HUES48 (cell line): ENCODE measurements around the gene TASP1.

Experiments
- H3K27ac ChIP-seq: one replicate; pipeline ENCODE4 v1.7.0; 2013; ENCODE audit warnings: low read depth, low read length, inconsistent platforms
- H3K27me3 ChIP-seq: 2 replicates; pipeline ENCODE4 v1.6.1; 2013; ENCODE audit warnings: mild to moderate bottlenecking, low read length; ENCODE audit not compliant: control insufficient read depth, insufficient read depth
- H3K36me3 ChIP-seq: 2 replicates; pipeline ENCODE4 v1.6.1; 2013; ENCODE audit warnings: low read length; ENCODE audit not compliant: control insufficient read depth, insufficient read depth
- H3K4me1 ChIP-seq: 2 replicates; pipeline ENCODE4 v1.6.1; 2013; ENCODE audit warnings: mild to moderate bottlenecking, low read length; ENCODE audit not compliant: control insufficient read depth, insufficient read depth
- H3K4me3 ChIP-seq: 2 replicates; pipeline ENCODE4 v1.5.1; 2013; ENCODE audit warnings: mild to moderate bottlenecking, low read depth, low read length
- H3K9ac ChIP-seq: 2 replicates; pipeline ENCODE4 v1.6.1; 2013; ENCODE audit warnings: mild to moderate bottlenecking, low read depth, low read length, moderate library complexity
- H3K9me3 ChIP-seq: 2 replicates; pipeline ENCODE4 v1.6.1; 2013; ENCODE audit warnings: low read length; ENCODE audit not compliant: control insufficient read depth, insufficient read depth

TASP1 gene

DNA sequence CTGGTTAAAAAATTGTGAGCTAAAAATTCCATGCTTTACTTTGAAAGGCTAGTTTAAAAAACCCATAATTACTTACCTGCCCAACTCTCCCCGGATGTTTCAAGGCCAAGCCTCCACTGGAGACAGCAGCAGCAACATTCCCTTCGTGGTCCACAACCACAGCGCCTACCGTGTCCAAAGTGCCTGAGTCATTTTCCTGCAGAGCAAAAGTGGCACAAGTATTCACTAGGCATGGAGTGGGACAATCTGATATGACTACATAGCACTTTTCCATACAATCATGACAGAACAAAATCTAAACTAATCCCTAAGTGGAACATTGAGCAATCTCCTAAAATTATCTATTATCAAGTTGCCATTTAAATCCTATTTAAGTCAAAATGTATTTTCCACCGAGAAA lies 104.8 kb downstream of the TASP1 start:
- no peaks in the 10 kb centered on the region for H3K27me3 ChIP-seq
- H3K9me3 ChIP-seq, result no peaks in the 10 kb centered on the region
- H3K9ac ChIP-seq, result no peak overlapping the region
- no peak overlapping the region for H3K4me3 ChIP-seq
- H3K4me1 ChIP-seq, result 0 out of 2 replicates have a peak, but pooled peaks cover 6% of the 10 kb centered on the region
- no peak overlapping the region for H3K27ac ChIP-seq
- H3K36me3 ChIP-seq, result 0 out of 2 replicates have a peak, but pooled peaks cover 6% of the 10 kb centered on the region

DNA sequence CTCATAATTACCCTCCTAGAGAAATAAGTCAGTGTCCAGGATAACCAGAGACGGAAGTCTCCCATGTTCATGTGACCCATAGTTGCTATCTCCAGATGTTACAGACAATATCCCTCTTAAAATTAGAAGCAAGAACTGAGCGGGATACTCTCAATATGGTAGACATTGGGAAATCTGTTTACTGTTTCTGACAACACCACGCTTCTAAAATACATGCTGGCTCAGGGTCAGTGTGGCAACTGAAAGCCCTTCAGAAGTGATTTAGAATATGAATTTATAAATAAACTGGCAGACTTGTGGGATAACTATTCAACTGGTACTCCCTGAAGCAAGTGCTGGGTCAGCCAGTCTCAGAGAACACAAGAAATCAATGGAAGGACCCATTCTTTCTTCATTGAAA lies 108.6 kb downstream of the TASP1 start:
- peaks cover 13% of the 10 kb centered on the region for H3K36me3 ChIP-seq
- H3K4me3 ChIP-seq, result no peak overlapping the region
- H3K9ac ChIP-seq, result no peak overlapping the region
- H3K4me1 ChIP-seq, result no peaks in the 10 kb centered on the region
- H3K27ac ChIP-seq, result no peak overlapping the region
- H3K9me3 ChIP-seq, result no peaks in the 10 kb centered on the region
- no peaks in the 10 kb centered on the region for H3K27me3 ChIP-seq

- peaks cover 12% of the 10 kb centered on the region for H3K36me3 ChIP-seq
- no peaks in the 10 kb centered on the region for H3K9me3 ChIP-seq
- no peaks in the 10 kb centered on the region for H3K27me3 ChIP-seq
- no peaks in the 10 kb centered on the region for H3K4me1 ChIP-seq
- H3K4me3 ChIP-seq, result no peak overlapping the region
- no peak overlapping the region for H3K9ac ChIP-seq
- no peak overlapping the region for H3K27ac ChIP-seq
These were observed 112.2 kb downstream of the TASP1 start for GRCh38 chr20:13526551-13526950.

GRCh38 chr20:13525225-13525940 lies 113.3 kb downstream of the TASP1 start:
- peaks cover 12% of the 10 kb centered on the region for H3K36me3 ChIP-seq

DNA sequence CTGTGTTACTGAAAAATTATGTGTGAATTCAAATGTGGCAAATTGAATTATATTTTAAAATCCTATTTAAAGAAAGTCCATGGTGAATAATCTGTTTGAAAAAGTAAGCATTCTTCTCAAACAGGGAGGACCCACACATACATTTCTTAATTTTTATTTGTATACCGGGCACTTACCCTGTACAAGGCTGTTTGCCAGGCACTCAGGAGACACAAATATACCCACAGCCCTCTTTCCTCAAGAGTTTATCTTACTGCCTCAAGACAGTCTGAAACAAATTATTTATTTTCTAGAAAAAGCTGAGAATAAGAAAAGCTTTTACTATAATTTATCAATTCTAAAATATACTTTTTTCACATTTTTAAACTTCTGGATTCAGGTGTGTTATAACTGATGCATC lies 114.4 kb downstream of the TASP1 start:
- no peak overlapping the region for H3K27ac ChIP-seq
- H3K27me3 ChIP-seq, result no peaks in the 10 kb centered on the region
- H3K4me3 ChIP-seq, result no peak overlapping the region
- no peaks in the 10 kb centered on the region for H3K4me1 ChIP-seq
- H3K9me3 ChIP-seq, result no peaks in the 10 kb centered on the region
- H3K36me3 ChIP-seq, result peaks cover 12% of the 10 kb centered on the region
- no peak overlapping the region for H3K9ac ChIP-seq

More at GRCh38 chr20:13525225-13525940, 113.3 kb downstream of the TASP1 start:
- Histone ChIP-seq H3K27ac (no peak overlapping the region), H3K27me3 (no peaks in the 10 kb centered on the region), H3K4me1 (no peaks in the 10 kb centered on the region), H3K9me3 (no peaks in the 10 kb centered on the region), H3K4me3 (no peak overlapping the region), H3K9ac (no peak overlapping the region)

DNA sequence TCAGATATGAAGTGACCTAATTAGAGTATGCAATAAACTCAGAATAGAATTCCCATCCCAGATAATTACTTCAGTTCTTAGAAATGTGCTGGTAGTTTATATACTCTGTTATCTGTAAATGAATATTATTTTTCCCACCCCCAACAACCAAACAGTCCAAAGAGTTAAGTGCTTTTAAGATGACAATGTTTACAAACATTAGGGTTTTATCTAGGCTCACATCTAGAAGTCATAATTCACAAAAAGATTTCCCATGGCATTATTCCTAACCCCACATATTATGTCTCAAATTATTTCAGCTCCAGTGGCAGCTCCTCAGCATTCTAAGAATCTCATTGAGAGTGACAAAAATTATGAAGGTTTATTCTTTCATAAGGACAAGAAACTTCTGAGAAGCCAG lies 120.9 kb downstream of the TASP1 start:
- no peaks in the 10 kb centered on the region for H3K27me3 ChIP-seq
- H3K27ac ChIP-seq, result no peak overlapping the region
- 0 out of 2 replicates have a peak, but pooled peaks cover 2% of the 10 kb centered on the region for H3K36me3 ChIP-seq
- H3K4me3 ChIP-seq, result no peak overlapping the region
- no peaks in the 10 kb centered on the region for H3K9me3 ChIP-seq
- H3K4me1 ChIP-seq, result no peaks in the 10 kb centered on the region
- no peak overlapping the region for H3K9ac ChIP-seq

DNA sequence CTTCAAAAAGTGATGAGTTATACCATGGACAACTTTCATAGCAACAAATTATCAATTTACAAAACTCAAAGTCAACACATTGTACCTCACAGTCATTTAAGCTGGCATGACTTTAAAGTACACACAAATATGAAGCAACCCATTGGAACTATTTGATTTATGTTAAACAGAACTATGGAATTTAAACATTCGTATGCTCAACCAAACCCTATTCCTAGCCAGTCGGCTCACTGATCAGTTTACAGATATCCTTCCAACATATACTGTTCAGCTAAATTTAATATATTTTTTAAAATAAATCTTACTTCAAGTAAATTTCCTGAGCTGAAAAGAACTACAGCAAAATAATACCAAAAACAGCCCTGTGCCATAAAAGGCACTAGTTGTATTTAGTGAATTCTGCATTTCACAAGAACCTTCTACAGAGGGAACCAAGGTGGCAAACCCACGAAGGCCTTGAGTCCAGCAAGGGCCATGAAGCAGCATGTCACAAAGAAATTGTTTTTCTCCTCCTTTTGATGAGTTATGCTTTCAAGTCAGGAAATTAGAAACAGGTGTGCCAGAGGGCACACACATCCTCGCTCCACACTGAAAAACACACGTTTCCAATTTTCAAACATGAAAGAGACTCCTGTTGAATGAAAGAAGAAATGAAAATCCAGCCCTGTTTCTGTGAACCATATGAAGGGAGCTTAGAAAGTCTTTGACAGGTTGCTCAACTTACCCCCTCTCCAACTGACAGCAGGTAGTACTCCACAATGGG lies 122.8 kb downstream of the TASP1 start:
- no peak overlapping the region for H3K4me3 ChIP-seq
- no peaks in the 10 kb centered on the region for H3K4me1 ChIP-seq
- H3K27ac ChIP-seq, result no peak overlapping the region
- H3K9me3 ChIP-seq, result no peaks in the 10 kb centered on the region
- H3K36me3 ChIP-seq, result no peaks in the 10 kb centered on the region
- H3K9ac ChIP-seq, result no peak overlapping the region
- H3K27me3 ChIP-seq, result no peaks in the 10 kb centered on the region

- Histone ChIP-seq H3K4me3 (no peak overlapping the region), H3K9ac (no peak overlapping the region), H3K27ac (no peak overlapping the region), H3K4me1 (no peaks in the 10 kb centered on the region), H3K27me3 (no peaks in the 10 kb centered on the region), H3K9me3 (no peaks in the 10 kb centered on the region), H3K36me3 (no peaks in the 10 kb centered on the region)
These were observed 123.4 kb downstream of the TASP1 start for GRCh38 chr20:13515291-13515690.

- no peaks in the 10 kb centered on the region for H3K36me3 ChIP-seq
- no peak overlapping the region for H3K4me3 ChIP-seq
These were observed 127.8 kb downstream of the TASP1 start for GRCh38 chr20:13510837-13511488.

GRCh38 chr20:13507646-13508045 lies 131.1 kb downstream of the TASP1 start:
- H3K27ac ChIP-seq, result no peak overlapping the region
- no peaks in the 10 kb centered on the region for H3K4me1 ChIP-seq
- no peak overlapping the region for H3K4me3 ChIP-seq
- H3K27me3 ChIP-seq, result no peaks in the 10 kb centered on the region
- H3K9me3 ChIP-seq, result no peaks in the 10 kb centered on the region
- H3K9ac ChIP-seq, result no peak overlapping the region
- no peaks in the 10 kb centered on the region for H3K36me3 ChIP-seq

More at GRCh38 chr20:13510837-13511488, 127.8 kb downstream of the TASP1 start:
- H3K9me3 ChIP-seq, result no peaks in the 10 kb centered on the region
- H3K9ac ChIP-seq, result no peak overlapping the region
- no peaks in the 10 kb centered on the region for H3K27me3 ChIP-seq
- no peaks in the 10 kb centered on the region for H3K4me1 ChIP-seq
- no peak overlapping the region for H3K27ac ChIP-seq

DNA sequence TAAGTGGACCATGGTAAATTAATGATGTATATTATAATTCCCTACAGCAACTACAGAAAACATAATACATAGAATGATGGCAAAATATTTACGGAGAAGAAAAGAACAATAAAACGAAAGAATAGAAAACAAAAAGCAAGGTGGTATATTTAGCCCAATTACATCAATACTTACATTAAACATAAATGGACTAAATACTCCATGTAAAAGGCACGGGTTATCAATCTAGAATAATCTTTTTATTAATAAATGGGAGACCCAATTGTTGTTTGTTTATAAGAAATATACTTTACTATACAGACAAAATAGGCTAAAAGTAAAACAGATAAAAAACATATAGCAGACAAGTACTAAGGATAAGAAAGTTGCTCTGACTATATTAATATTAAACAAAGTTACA lies 137.2 kb downstream of the TASP1 start:
- Histone ChIP-seq H3K27me3 (no peaks in the 10 kb centered on the region), H3K9me3 (peaks cover 20% of the 10 kb centered on the region; the same call in 1 of the 2 replicates), H3K4me1 (no peaks in the 10 kb centered on the region), H3K36me3 (no peaks in the 10 kb centered on the region), H3K9ac (no peak overlapping the region), H3K27ac (no peak overlapping the region), H3K4me3 (no peak overlapping the region)
